Naive thymus-derived CD4-positive, alpha-beta T cell (primary cell): ENCODE data around the gene ZNF629. TPM values are rescaled to one million over a fixed set of nuclear protein-coding genes. Genes with fewer than 3 reads are reported as not detected.
A peak's percentile ranks its signal among the peaks of the same experiment; 100 is the strongest.

Source experiments
- ATAC-seq: fragments of 150-1000 bp; cut with Tn5 transposase; 2 replicates; pipeline ENCODE4 v1.10.0; 2021; ENCODE audit warnings: mild to moderate bottlenecking, moderate library complexity
- CTCF ChIA-PET: fragments of 350-600 bp; sonication (Branson Sonifier 250); formaldehyde crosslinking; loops from one replicate; lab custom pipeline; 2021; ENCODE audit warnings: antibody characterized with exemption; lab: Charles Lee
- POLR2A ChIA-PET: fragments of 350-600 bp; sonication (Branson Sonifier 250); formaldehyde crosslinking; loops from one replicate; lab custom pipeline; 2021; ENCODE audit warnings: antibody characterized with exemption, inconsistent platforms; lab: Charles Lee
- DNase-seq, 9 donors: peaks; one replicate each; pipeline versions ENCODE4 v3.0.0 to v3.0.0-alpha.2; 2020 to 2022; ENCODE audit warnings: mixed read lengths in 1 of 9
- H3K27ac ChIP-seq: one replicate; pipeline ENCODE4 v1.7.0; 2013; ENCODE audit warnings: mild to moderate bottlenecking, low read depth, low read length, moderate library complexity
- H3K27me3 ChIP-seq, 2 donors: one replicate each; pipeline ENCODE4 v1.7.0; 2013; ENCODE audit warnings: low read length in 2 of 2, mild to moderate bottlenecking in 2 of 2, moderate library complexity in 2 of 2; ENCODE audit not compliant: control insufficient read depth in 2 of 2, insufficient read depth in 2 of 2
- H3K36me3 ChIP-seq, 3 experiments: 1 replicate in 2 of 3; 2 replicates in 1 of 3; pipeline ENCODE4 v1.7.0; 2013; ENCODE audit warnings: low read length in 3 of 3, mild to moderate bottlenecking in 3 of 3, moderate library complexity in 1 of 3; ENCODE audit not compliant: insufficient read depth in 3 of 3, control insufficient read depth in 2 of 3
- H3K4me1 ChIP-seq, 2 donors: one replicate each; pipeline ENCODE4 v1.7.0; 2013; ENCODE audit warnings: low read length in 2 of 2, mild to moderate bottlenecking in 2 of 2, moderate library complexity in 1 of 2; ENCODE audit not compliant: control insufficient read depth in 2 of 2, insufficient read depth in 2 of 2
- H3K4me3 ChIP-seq: 2 replicates; pipeline ENCODE4 v1.7.0; 2013; ENCODE audit warnings: mild to moderate bottlenecking, low read length
- H3K9me3 ChIP-seq, 3 experiments: 1 replicate in 2 of 3; 2 replicates in 1 of 3; pipeline ENCODE4 v1.7.0; 2013; ENCODE audit warnings: low read length in 3 of 3; ENCODE audit not compliant: control insufficient read depth in 2 of 3
- H3K27ac Mint-ChIP-seq, 9 donors: one replicate each; pipeline ENCODE4 v1.8.0; 2020 to 2022; ENCODE audit warnings: mixed read lengths in 9 of 9, mild to moderate bottlenecking in 8 of 9, moderate library complexity in 5 of 9, inconsistent platforms in 2 of 9
- H3K27me3 Mint-ChIP-seq, 5 donors: one replicate each; pipeline ENCODE4 v1.8.0; 2021 to 2022; ENCODE audit warnings: mixed read lengths in 5 of 5, mild to moderate bottlenecking in 1 of 5
- H3K36me3 Mint-ChIP-seq, 5 donors: one replicate each; pipeline ENCODE4 v1.8.0; 2020 to 2022; ENCODE audit warnings: mixed read lengths in 5 of 5, mild to moderate bottlenecking in 3 of 5, inconsistent platforms in 1 of 5
- H3K4me1 Mint-ChIP-seq, 7 donors: one replicate each; pipeline ENCODE4 v1.8.0; 2020 to 2022; ENCODE audit warnings: mixed read lengths in 7 of 7, mild to moderate bottlenecking in 3 of 7, inconsistent platforms in 1 of 7
- H3K4me3 Mint-ChIP-seq, 10 donors: one replicate each; pipeline ENCODE4 v1.8.0; 2020 to 2022; ENCODE audit warnings: mild to moderate bottlenecking in 10 of 10, mixed read lengths in 10 of 10, moderate library complexity in 6 of 10, inconsistent platforms in 2 of 10
- H3K9me3 Mint-ChIP-seq, 11 donors: one replicate each; pipeline ENCODE4 v1.8.0; 2020 to 2022; ENCODE audit warnings: mixed read lengths in 11 of 11, mild to moderate bottlenecking in 4 of 11, inconsistent platforms in 1 of 11, moderate library complexity in 1 of 11
- intact Hi-C, 2 donors: fragments of 100-400 bp; cut with micrococcal nuclease; formaldehyde crosslinking; loops; one replicate each; pipeline ENCODE4 v1.15.1; 2023
- polyA plus RNA-seq, 2 donors: library from polyadenylated mRNA; unstranded; fragments of 300-500 nt; fragmentation: Illumina TruSeq; gene quantifications; one replicate each; pipeline ENCODE4 v1.2.3, GENCODE V29; 2021
- total RNA-seq, 6 experiments: library from RNA in 5 of 6; stranded (reverse) in 5 of 6; gene quantifications; 1 replicate in 5 of 6; 2 replicates in 1 of 6; pipeline ENCODE4 v1.2.3 and lab custom pipeline; 2021 to 2026

ZNF629 gene
- total and polyA plus RNA-seq, 7 experiments from 2014 or later = 0.66 to 11.1 (median 3.1) TPM

DNA sequence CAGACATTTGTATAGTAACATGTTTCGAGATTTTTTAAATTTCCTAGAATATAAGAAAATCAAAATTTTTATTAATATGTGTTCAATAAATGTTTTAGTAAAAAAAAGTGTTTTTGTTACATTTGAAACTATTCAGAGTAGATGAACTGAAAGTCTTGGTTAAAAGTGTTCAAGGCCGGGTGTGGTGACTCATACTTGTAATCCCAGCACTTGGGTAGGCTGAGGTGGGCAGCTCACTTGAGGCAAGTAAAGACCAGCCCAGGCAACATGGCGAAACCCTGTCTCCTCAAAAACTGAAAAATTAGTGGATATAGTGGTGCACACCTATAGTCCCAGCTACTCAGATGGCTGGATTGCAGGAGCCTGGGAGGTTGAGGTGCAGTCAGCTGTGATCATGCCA, 55.6 kb downstream of the ZNF629 start:
- H3K27ac ChIP-seq = no peak overlapping the region
- CTCF ChIA-PET = no interaction called here

DNA sequence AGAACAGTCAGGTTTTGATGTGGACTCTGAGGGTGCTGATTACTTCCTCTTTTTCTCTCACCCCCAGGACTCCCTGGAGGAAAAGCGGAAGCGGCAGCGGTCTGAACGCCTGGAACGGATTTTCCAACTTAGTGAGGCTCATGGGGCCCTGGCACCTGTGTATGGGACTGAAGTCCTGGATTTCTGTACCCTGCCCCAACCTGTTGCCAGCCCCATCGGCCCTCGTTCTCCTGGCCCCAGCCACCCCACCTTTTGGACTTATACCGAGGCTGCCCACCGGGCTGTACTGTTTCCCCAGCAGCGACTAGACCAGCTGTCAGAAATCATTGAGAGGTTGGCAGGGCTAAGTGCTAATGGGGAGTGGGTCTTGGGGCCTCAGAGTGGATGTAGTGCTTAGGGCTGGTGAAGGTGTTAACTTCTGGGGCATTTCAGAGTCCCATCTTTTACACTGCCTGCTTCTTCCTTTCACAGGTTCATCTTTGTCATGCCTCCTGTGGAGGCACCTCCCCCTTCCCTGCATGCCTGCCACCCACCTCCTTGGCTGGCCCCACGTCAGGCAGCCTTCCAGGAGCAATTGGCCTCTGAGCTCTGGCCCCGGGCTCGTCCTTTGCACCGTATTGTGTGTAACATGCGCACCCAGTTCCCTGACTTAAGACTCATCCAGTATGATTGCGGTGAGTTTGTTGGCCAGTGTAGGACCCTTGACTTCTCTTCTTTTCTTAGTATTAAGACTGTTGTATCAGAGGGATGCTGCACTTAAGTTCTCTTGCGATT, 57.9 kb downstream of the ZNF629 start:
- no peaks in the 10 kb centered on the region for H3K9me3 Mint-ChIP-seq
- no peaks in the 10 kb centered on the region for H3K27me3 Mint-ChIP-seq
- peaks cover 15 to 81% (median 23%) of the 10 kb centered on the region in 3 experiments for H3K36me3 ChIP-seq
- no peaks in the 10 kb centered on the region for H3K9me3 ChIP-seq
- no peak overlapping the region for H3K27ac ChIP-seq
- ChIA-PET CTCF (no interaction called here), POLR2A (interaction anchor here (0.8 kb wide), 1 partner anchor 9 kb away, joined by 4 read pairs; no protein-coding TSS in a partner anchor)
- intact Hi-C loops = no loop called here
- no peak overlapping the region for H3K4me3 Mint-ChIP-seq
- DNase-seq = no peak
- no peaks in the 10 kb centered on the region for H3K4me1 ChIP-seq
- H3K27ac Mint-ChIP-seq = peak overlapping the region in 2 of 9 donors; percentile 29 to 50
- H3K4me3 ChIP-seq = no peak overlapping the region
- no peak for ATAC-seq
- peaks cover 5 to 50% (median 32%) of the 10 kb centered on the region in 5 donors for H3K36me3 Mint-ChIP-seq
- no peaks in the 10 kb centered on the region for H3K27me3 ChIP-seq
- peaks cover 0 to 15% (median 5%) of the 10 kb centered on the region in 7 donors for H3K4me1 Mint-ChIP-seq

More for the DNA sequence above, 55.6 kb downstream of the ZNF629 start:
- peak overlapping the region in 1 of 9 donors; percentile 14 for H3K27ac Mint-ChIP-seq
- DNase-seq (no peak), ATAC-seq (no peak)
- H3K4me3 ChIP-seq = no peak overlapping the region
- POLR2A ChIA-PET = interaction anchor here (0.7 kb wide), 1 partner anchor 21 kb away, joined by 3 read pairs; no protein-coding TSS in a partner anchor
- H3K9me3 ChIP-seq = no peaks in the 10 kb centered on the region
- H3K27me3 ChIP-seq = no peaks in the 10 kb centered on the region
- H3K27me3 Mint-ChIP-seq = no peaks in the 10 kb centered on the region
- no peaks in the 10 kb centered on the region for H3K9me3 Mint-ChIP-seq
- H3K36me3 ChIP-seq = peaks cover 20 to 77% (median 31%) of the 10 kb centered on the region in 3 experiments
- H3K4me1 ChIP-seq = no peaks in the 10 kb centered on the region
- no peak overlapping the region for H3K4me3 Mint-ChIP-seq
- H3K4me1 Mint-ChIP-seq = peaks cover 0 to 12% (median 2%) of the 10 kb centered on the region in 7 donors
- intact Hi-C loops = no loop called here
- H3K36me3 Mint-ChIP-seq = peaks cover 0 to 50% (median 30%) of the 10 kb centered on the region in 5 donors

Other genes starting within 250 kb of the ZNF629 start
- 10 to 100 TPM; 11.9 to 20.9 (median 19.3) TPM for gene ZNF764, start 228.8 kb downstream of the ZNF629 start, total RNA-seq
- gene ZNF764, start 228.8 kb downstream of the ZNF629 start, polyA plus RNA-seq = 1 to 10 TPM; 4.5 to 6.8 TPM
- gene ZNF688, start 215.5 kb downstream of the ZNF629 start, total RNA-seq = 10 to 100 TPM in 4 of 5 experiments, 1 to 10 TPM in 1; 8.8 to 24.3 (median 16.3) TPM
- gene ZNF688, start 215.5 kb downstream of the ZNF629 start, polyA plus RNA-seq = 10 to 100 TPM; 29.7 to 33.2 TPM
- 10 to 100 TPM; 10.2 to 37.1 (median 21.4) TPM for gene ZNF785, start 201.5 kb downstream of the ZNF629 start, total RNA-seq
- 1 to 10 TPM; 2.6 to 4.4 TPM for gene ZNF785, start 201.5 kb downstream of the ZNF629 start, polyA plus RNA-seq
- 10 to 100 TPM in 4 of 5 experiments, 1 to 10 TPM in 1; 6.8 to 14.6 (median 12.4) TPM for gene ZNF689, start 176.8 kb downstream of the ZNF629 start, total RNA-seq
- gene ZNF689, start 176.8 kb downstream of the ZNF629 start, polyA plus RNA-seq = 10 to 100 TPM; 11.5 to 15.6 TPM
- gene PRR14, start 136.2 kb downstream of the ZNF629 start, total RNA-seq = 10 to 100 TPM; 57.6 to 91.9 (median 82.5) TPM
- 10 to 100 TPM; 13.3 to 20.9 TPM for gene PRR14, start 136.2 kb downstream of the ZNF629 start, polyA plus RNA-seq
- 100 to 1,000 TPM; 143 to 174 (median 164) TPM for gene FBRS, start 128.8 kb downstream of the ZNF629 start, total RNA-seq
- 1 to 10 TPM; 2.6 to 5.0 TPM for gene FBRS, start 128.8 kb downstream of the ZNF629 start, polyA plus RNA-seq
- 100 to 1,000 TPM in 2 of 5 experiments, 10 to 100 TPM in 3; 82.6 to 111 (median 97.5) TPM for gene SRCAP, start 88.0 kb downstream of the ZNF629 start, total RNA-seq
- 10 to 100 TPM; 11.8 to 40.5 TPM for gene SRCAP, start 88.0 kb downstream of the ZNF629 start, polyA plus RNA-seq
- gene PHKG2, start 38.8 kb downstream of the ZNF629 start, total RNA-seq = 10 to 100 TPM; 33.2 to 57.8 (median 46.7) TPM
- gene PHKG2, start 38.8 kb downstream of the ZNF629 start, polyA plus RNA-seq = 10 to 100 TPM; 37.2 to 43.5 TPM
- 1 to 10 TPM; 2.3 to 5.9 (median 2.9) TPM for gene CFAP119, start 25.1 kb downstream of the ZNF629 start, total RNA-seq
- gene CFAP119, start 25.1 kb downstream of the ZNF629 start, polyA plus RNA-seq = under 1 TPM; 0.41 to 0.63 TPM
- 100 to 1,000 TPM in 3 of 5 experiments, 10 to 100 TPM in 2; 68.7 to 122 (median 114) TPM for gene RNF40, start 24.9 kb downstream of the ZNF629 start, total RNA-seq
- gene RNF40, start 24.9 kb downstream of the ZNF629 start, polyA plus RNA-seq = 10 to 100 TPM; 19.4 to 50.7 TPM
- gene BCL7C, start 106.9 kb upstream of the ZNF629 start, total RNA-seq = 10 to 100 TPM; 17.2 to 23.7 (median 22.7) TPM
- 10 to 100 TPM; 28.4 to 31.4 TPM for gene BCL7C, start 106.9 kb upstream of the ZNF629 start, polyA plus RNA-seq
- gene CTF1, start 109.4 kb upstream of the ZNF629 start, total RNA-seq = under 1 TPM in 4 of 5 experiments, not detected in 1; 0.17 to 0.54 (median 0.40) TPM
- gene CTF1, start 109.4 kb upstream of the ZNF629 start, polyA plus RNA-seq = not detected
- gene FBXL19, start 136.4 kb upstream of the ZNF629 start, total RNA-seq = 10 to 100 TPM; 11.1 to 26.8 (median 17.0) TPM
- gene FBXL19, start 136.4 kb upstream of the ZNF629 start, polyA plus RNA-seq = under 1 TPM; 0.08 to 0.16 TPM
- gene ORAI3, start 161.9 kb upstream of the ZNF629 start, total RNA-seq = 10 to 100 TPM in 4 of 5 experiments, 1 to 10 TPM in 1; 6.0 to 29.8 (median 18.4) TPM
- 10 to 100 TPM; 10.3 to 17.8 TPM for gene ORAI3, start 161.9 kb upstream of the ZNF629 start, polyA plus RNA-seq
- 10 to 100 TPM; 27.0 to 47.2 (median 36.8) TPM for gene SETD1A, start 170.5 kb upstream of the ZNF629 start, total RNA-seq
- gene SETD1A, start 170.5 kb upstream of the ZNF629 start, polyA plus RNA-seq = 1 to 10 TPM; 1.3 to 2.5 TPM
- 1 to 10 TPM in 4 of 5 experiments, under 1 TPM in 1; 0.66 to 7.0 (median 3.3) TPM for gene HSD3B7, start 198.0 kb upstream of the ZNF629 start, total RNA-seq
- under 1 TPM in 1 of 2 donors, not detected in 1; 0.08 TPM for gene HSD3B7, start 198.0 kb upstream of the ZNF629 start, polyA plus RNA-seq
- 1 to 10 TPM; 1.7 to 5.2 (median 4.2) TPM for gene STX1B, start 223.4 kb upstream of the ZNF629 start, total RNA-seq
- gene STX1B, start 223.4 kb upstream of the ZNF629 start, polyA plus RNA-seq = under 1 TPM; 0.37 to 0.51 TPM
- 100 to 1,000 TPM in 3 of 5 experiments, 10 to 100 TPM in 2; 77.9 to 114 (median 100) TPM for gene STX4, start 246.4 kb upstream of the ZNF629 start, total RNA-seq
- gene STX4, start 246.4 kb upstream of the ZNF629 start, polyA plus RNA-seq = 10 to 100 TPM; 23.1 to 33.1 TPM